Activated naive CD4-positive, alpha-beta T cell (primary cell): ENCODE results near the gene SLC66A1.
"Not testable (repeated sequence)": the region's sequence is repeated elsewhere in the genome, so short reads cannot be mapped to it uniquely, and the experiment has no call there.

Source experiments
- DNase-seq, 4 experiments: peaks; one replicate each; lab custom pipeline; 2025; lab: John Stamatoyannopoulos, UW

The SLC66A1 gene

DNA sequence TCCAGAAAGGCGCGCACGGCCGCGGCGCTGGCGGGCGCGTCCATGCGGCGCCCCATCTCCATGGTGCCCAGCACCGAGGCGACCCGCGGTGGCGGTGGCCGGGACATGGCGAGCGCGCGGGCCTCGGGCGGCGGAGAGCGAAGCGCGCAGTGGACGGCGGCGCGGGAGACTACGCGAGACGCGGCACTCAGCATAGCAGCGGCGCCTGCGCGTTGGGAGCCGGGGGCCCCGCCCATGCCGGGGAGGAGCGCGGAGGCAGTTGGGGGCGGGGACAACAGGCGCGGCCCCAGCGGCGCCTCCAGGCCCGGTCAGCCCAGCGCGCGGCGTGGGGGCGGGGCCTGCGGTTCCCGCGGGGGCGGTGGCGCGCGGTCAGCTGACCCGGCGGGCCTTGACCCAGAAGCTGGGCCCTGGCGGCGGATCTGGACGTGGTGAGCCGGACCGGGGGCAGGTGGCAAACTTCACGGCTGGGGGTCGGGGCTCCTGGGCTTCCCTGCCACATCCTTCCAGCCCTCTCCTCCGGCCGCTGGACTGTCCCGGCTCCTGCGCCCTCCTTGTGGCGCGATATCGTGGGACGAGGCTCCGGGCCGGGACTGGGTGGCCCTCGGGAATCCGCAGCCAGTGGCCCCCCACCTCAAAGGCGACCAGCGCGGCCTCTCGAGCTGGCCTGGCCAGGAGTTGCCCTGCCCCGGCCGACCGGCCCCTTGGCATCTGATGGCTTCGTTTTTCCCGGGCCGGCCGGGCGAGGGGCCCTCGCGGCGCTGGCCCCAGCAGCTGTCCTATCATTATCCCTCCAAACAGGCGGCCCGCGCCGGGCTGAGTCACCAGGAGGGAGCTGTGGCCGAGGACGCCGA, at the start of gene SLC66A1, which contains the start of gene AKR7A2:
TSS of gene SLC66A1 (plus strand) at position 396 of the 851 bp plus-strand sequence. CDS start 5,352 bp downstream, outside the sequence.
TSS of gene AKR7A2 (minus strand) at position 214 of the 851 bp plus-strand sequence. CDS start at position 194, 20 bp downstream.
- DNase-seq = peak; percentile 30 to 87 (median 71)

DNA sequence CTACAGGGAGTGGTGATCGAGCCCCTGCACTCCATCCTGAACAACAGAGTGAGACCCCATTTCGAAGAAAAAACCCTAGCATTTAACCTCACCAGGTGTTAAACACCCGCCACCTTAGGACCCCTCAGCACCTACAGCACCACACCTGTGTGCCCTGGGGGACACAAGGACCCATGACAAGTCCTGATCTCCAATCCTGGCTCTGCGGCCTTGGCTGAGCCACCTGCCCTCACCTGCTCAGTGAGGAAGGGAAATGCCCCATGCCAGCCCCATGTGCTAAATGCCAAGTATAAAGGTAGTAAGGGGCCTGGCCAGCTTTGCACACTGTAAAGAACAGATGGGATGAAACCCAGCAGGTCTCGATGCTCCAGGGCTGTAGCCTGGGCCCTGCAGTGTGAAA, 49.4 kb upstream of the SLC66A1 start:
- no peak for DNase-seq

DNA sequence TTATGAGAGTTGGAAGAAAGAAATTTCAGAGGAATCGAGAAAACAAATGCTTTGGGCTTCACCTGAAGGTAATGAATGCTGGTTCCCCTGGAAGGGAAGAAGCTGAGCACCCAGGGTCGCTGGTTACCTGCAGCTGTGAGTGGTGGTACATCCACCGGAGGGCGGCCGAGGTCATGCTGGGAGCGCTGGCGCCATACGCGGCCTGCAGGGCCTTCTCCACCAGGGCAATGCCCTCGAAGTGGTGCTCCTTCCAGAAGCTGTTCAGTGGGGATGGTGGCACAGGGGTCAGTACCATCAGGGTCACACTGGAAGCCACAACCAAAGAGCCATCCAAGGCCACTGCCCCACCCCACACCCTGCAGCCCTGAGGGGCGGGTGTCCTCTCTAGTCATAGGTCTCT, 43.7 kb upstream of the SLC66A1 start:
- DNase-seq = no peak

DNA sequence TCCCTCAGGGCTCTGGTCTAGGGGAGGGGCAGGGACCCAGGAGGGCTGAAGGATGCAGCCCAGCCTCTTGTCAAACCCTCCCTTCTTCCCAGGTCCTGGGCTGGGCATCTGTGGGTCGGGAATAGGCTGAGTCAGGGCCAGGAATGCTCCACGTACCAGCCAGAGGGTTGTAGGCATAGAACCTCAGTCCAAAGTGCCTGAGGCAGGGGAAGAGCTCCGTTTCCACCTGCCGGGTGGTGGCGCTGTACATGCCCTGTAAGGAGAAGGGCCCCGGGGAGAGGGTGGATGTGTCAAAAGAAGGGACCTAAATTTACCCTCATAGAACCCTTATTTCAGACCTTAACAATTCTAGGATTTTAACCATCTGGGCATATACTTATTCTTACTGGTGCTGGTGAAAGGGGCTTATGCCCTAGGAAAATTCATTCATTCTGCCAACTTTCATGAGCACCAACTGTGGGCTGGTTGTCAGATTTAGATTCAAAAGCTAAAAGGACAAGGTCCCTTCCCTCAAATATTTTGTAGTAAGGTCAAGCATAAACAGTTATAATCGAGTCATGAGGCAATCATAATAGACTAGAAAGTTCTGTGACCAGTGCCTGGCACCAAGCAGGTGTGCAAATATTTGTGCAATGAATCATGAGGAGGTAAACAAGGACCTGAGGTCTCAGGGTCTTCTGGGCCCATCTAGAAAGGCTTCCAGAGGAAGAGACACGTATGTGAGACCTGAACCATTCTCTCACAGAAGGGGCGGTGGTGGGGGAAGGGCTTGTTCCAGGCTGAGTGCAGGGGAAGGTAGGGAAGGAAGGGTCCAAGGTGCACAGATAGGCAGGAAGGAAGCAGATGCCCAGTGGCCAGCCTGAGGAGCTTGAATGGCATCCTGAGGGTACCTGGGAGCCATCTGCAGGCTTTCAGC, 42.4 kb upstream of the SLC66A1 start:
- not testable (repeated sequence) for DNase-seq

- DNase-seq = not testable (repeated sequence)
Observed at GRCh38 chr1:19270343-19270730, 41.8 kb upstream of the SLC66A1 start.

GRCh38 chr1:19272064-19272463, 40.1 kb upstream of the SLC66A1 start:
- DNase-seq = no peak

- DNase-seq = no peak
Observed at GRCh38 chr1:19273106-19273843, 38.9 kb upstream of the SLC66A1 start.

- not testable (repeated sequence) for DNase-seq
Observed at GRCh38 chr1:19273844-19274531, 38.1 kb upstream of the SLC66A1 start.

DNA sequence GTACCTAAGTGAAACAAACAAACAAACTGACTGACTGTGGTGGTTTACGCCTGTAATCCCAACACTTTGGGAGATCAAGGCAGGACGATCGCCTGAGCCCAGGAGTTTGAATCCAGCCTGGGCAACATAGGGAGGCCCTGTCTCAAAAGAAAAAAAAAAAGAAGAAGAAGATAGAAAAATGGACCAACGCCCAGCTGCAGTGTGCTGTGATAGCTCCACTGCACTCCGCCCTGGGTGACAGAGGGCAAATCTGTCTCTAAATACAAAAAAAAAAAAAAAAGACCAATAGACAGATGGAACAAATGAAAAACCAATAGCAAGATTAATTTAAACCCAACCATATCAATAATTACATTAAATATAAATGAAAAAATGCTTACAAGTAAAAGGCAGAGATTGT, 37.5 kb upstream of the SLC66A1 start:
- DNase-seq = no peak

- DNase-seq = no peak
Observed at GRCh38 chr1:19283891-19284290, 28.2 kb upstream of the SLC66A1 start.

- no peak for DNase-seq
Observed at GRCh38 chr1:19284881-19285280, 27.2 kb upstream of the SLC66A1 start.

DNA sequence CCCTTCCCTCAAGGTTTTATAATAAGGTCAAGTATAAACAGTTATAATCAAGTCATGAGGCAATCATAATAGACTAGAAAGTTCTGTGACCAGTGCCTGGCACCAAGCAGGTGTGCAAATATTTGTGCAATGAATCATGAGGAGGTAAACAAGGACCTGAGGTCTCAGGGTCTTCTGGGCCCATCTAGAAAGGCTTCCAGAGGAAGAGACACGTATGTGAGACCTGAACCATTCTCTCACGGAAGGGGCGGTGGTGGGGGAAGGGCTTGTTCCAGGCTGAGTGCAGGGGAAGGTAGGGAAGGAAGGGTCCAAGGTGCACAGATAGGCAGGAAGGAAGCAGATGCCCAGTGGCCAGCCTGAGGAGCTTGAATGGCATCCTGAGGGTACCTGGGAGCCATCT, 26.8 kb upstream of the SLC66A1 start:
- DNase-seq = not testable (repeated sequence)

- DNase-seq = not testable (repeated sequence)
Observed at GRCh38 chr1:19285807-19286206, 26.3 kb upstream of the SLC66A1 start.

DNA sequence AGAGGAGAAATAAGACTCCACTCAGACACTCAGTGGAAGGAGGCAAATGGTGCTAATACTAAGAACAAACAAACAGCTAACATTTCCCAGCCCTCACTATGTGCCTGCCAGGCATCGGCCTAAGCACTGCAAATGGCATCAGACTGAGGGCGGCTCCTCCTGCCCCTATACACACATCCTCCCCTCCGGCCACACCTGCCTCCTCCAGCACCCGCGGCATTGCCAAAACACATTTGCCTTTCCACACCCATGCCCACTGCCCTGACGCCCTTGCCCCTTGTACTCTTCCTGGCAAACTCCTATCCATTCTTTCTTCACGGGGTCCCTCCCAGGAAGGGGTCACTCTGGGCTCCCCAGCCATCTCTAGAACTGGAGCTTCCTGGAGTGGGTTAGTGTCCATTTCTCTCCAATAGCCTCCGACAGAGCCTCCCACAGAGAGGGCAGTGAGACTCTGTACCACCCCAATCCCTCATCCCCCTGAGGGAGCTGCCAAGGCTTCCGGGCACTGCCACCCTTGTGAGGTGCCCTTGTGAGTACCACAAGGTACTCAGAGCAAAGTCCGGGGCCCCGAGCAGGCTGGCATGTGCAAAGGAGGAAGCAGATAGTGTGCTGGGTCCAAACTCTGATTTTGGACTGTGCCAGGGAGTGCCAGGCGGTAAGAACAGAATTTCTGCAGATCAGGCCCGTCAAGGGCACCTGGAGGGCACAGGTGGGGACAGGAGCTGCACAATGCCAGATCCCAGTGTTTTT, 24.5 kb upstream of the SLC66A1 start:
- no peak for DNase-seq

DNA sequence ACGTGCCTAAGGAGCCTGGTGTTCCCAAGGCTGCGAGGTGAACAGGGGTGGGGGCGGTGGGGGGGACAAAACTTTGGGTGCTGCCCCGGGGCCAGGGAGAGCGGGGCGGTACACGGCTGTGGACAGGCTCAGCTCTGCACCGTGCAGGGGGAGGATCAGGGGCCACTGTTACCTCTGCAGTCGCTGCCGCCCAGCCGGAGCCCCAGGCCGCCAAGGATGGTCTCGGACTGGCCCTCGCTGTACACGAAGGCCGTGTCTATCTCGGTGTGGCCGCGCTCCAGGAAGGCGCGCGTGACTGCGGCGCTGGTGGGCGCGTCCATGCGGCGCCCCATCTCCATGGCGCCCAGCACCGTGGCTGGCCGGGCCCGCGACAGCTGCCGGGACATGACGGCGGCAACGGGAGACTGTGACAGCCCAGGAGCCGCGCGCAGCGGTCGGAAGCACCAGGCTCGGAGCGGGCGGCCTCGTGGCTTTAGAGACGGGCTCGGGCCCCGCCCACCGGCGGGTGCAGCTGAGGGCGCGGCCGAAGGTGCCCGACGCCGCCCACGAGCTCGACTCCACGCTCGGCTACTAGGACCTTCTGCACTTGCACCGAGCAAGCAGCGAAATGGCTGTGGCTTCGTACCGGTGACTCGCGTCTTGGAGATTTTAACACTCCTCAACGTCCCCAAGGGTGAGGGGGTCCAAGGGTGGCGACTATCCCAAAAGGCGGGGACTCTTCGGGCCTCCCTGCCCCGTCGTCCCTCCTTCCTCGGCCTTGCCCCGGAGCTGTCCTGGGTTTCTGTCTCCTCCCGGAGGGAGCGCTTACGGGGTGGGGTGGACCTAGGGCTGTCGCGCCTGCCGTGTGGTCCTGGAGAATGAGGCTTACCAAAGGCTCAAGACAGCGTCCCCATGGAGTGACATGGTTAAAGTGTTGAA, 23.5 kb upstream of the SLC66A1 start, which contains the start of gene AKR7A3:
TSS of gene AKR7A3 (minus strand) at position 447 of the 918 bp plus-strand sequence. CDS start at position 386, 61 bp downstream.
- peak in 2 of 4 experiments; percentile 24 to 29 for DNase-seq

DNA sequence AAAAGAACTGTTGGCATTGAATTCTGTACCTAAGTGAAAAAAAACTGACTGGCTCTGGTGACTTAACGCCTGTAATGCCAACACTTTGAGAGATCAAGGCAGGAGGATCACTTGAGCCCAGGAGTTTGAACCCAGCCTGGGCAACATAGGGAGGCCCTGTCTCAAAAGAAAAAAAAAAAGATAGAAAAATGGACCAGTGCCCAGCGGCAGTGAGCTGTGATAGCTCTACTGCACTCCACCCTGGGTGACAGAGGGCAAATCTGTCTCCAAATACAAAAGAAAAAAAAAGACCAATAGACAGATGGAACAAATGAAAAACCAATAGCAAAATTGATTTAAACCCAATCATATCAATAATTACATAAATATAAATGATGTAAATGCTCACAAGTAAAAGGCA, 22.9 kb upstream of the SLC66A1 start:
- no peak for DNase-seq

DNA sequence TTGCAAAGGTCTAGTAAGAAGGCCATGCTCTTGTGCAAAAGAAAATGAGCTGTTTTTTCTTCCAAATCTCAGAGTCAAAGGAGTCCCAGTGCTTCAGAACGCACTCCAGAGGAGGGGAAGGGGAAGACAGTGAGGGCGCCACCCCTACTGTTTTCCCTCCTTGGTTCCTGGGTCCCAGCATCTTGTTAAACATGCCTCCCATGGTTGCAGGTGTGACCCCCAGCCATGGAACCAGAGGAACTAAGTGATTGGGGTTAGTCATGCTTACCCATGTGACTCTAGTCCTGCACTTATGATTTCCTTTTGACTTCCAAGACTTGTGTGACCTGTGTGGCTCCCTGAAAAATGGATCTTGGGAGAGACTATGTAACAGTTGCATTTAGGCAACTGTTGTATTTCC, 17.5 kb upstream of the SLC66A1 start:
- DNase-seq = no peak

- DNase-seq = no peak
Observed at GRCh38 chr1:19300211-19300610, 11.9 kb upstream of the SLC66A1 start.

GRCh38 chr1:19304081-19304480, 8.0 kb upstream of the SLC66A1 start:
- DNase-seq = not testable (repeated sequence)
